ENCODE data around the gene FRMD5. TPM values are rescaled to one million over a fixed set of nuclear protein-coding genes. Genes with fewer than 3 reads are reported as not detected.

Gene FRMD5
- total RNA-seq, 1 experiment from 2014 or later = 3.9 TPM

- Histone ChIP-seq H3K18ac (ENCODE audit: insufficient read length, low read depth, low read length) (no peak overlapping the region), H4K8ac (replicated peaks; ENCODE audit: insufficient read length, low read depth, low read length) (no peak overlapping the region), H3K56ac (ENCODE audit: insufficient read length, low read depth, low read length) (no peak overlapping the region), H2BK12ac (ENCODE audit: insufficient read length, low read depth, low read length) (no peak overlapping the region), H3K14ac (ENCODE audit: insufficient read depth, low read length) (no peak overlapping the region), H3K27ac (ENCODE audit: insufficient read length, low read depth, low read length) (no peak overlapping the region), H3K4ac (ENCODE audit: low read depth, low read length) (no peak overlapping the region), H3K9me3 (ENCODE audit: control insufficient read depth, low read depth, low read length) (no peaks in the 10 kb centered on the region), H2BK15ac (ENCODE audit: low read depth, low read length) (no peak overlapping the region), H2BK5ac (ENCODE audit: insufficient read length, low read length) (no peak overlapping the region), H3K79me2 (ENCODE audit: insufficient read depth, low read length) (peaks cover 2% of the 10 kb centered on the region; the same call in 1 of the 2 replicates), H3K4me2 (ENCODE audit: insufficient read depth, insufficient read length, low read length) (no peak overlapping the region), H3K79me1 (ENCODE audit: insufficient read depth, low read depth, low read length, poor library complexity, severe bottlenecking) (no peaks in the 10 kb centered on the region), H2AFZ (ENCODE audit: low read length) (no peak overlapping the region), H2AK5ac (ENCODE audit: insufficient read length, low read length) (no peak overlapping the region), H4K20me1 (ENCODE audit: control insufficient read depth, insufficient read depth, insufficient read length) (no peaks in the 10 kb centered on the region), H4K91ac (ENCODE audit: insufficient read length, low read depth, low read length) (no peak overlapping the region), H2BK120ac (ENCODE audit: low read depth, low read length, poor library complexity, severe bottlenecking) (no peak overlapping the region), H3T11ph (ENCODE audit: low read length) (no peak overlapping the region), H3K23me2 (ENCODE audit: insufficient read length, low read depth, low read length, poor library complexity, severe bottlenecking) (no peaks in the 10 kb centered on the region), H3K4me1 (ENCODE audit: insufficient read depth, low read length) (no peaks in the 10 kb centered on the region), H3K23ac (ENCODE audit: insufficient read length, low read depth, low read length) (no peak overlapping the region), H3K9ac (ENCODE audit: extremely low read depth, insufficient read length, low read length) (no peak overlapping the region), H3K27me3 (ENCODE audit: insufficient read depth, low read length) (no peaks in the 10 kb centered on the region), H4K5ac (ENCODE audit: insufficient read length, low read depth, low read length) (peak overlapping the region; percentile 26), H2BK20ac (ENCODE audit: low read depth, low read length, poor library complexity, severe bottlenecking) (no peak overlapping the region)
- no peaks in the 10 kb centered on the region for H3K27me3 Mint-ChIP-seq (ENCODE audit: low read depth)
- H3K9me3 Mint-ChIP-seq = no peaks in the 10 kb centered on the region
- no peak overlapping the region for H3K4me3 Mint-ChIP-seq
- no peaks in the 10 kb centered on the region for H3K4me1 Mint-ChIP-seq
- no CpG with 5 or more reads among the region's 2 CpGs for WGBS (ENCODE audit: extremely low coverage, insufficient read length, low lambda C conversion rate)
- H3K36me3 Mint-ChIP-seq (ENCODE audit: insufficient read depth in 1 of 3, low read depth in 3 of 3) = no peaks in the 10 kb centered on the region
- TF ChIP-seq, protein P1, sequence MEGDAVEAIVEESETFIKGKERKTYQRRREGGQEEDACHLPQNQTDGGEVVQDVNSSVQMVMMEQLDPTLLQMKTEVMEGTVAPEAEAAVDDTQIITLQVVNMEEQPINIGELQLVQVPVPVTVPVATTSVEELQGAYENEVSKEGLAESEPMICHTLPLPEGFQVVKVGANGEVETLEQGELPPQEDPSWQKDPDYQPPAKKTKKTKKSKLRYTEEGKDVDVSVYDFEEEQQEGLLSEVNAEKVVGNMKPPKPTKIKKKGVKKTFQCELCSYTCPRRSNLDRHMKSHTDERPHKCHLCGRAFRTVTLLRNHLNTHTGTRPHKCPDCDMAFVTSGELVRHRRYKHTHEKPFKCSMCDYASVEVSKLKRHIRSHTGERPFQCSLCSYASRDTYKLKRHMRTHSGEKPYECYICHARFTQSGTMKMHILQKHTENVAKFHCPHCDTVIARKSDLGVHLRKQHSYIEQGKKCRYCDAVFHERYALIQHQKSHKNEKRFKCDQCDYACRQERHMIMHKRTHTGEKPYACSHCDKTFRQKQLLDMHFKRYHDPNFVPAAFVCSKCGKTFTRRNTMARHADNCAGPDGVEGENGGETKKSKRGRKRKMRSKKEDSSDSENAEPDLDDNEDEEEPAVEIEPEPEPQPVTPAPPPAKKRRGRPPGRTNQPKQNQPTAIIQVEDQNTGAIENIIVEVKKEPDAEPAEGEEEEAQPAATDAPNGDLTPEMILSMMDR (conservative IDR thresholded peaks at IDR 0.05) = no peak
- no peak overlapping the region for H3K27ac Mint-ChIP-seq
- DNase-seq = no peak
Observed at GRCh38 chr15:44092221-44092620, 102.8 kb downstream of the FRMD5 start.
